RWPE1 (cell line): ENCODE results near the gene DOCK3.

ENCODE experiments used
- CTCF ChIA-PET: fragments of 350-600 bp; sonication (Branson Sonifier 250); formaldehyde crosslinking; extraction: SDS; loops from one replicate; lab custom pipeline; 2021; lab: Yijun Ruan, JAX
- POLR2A ChIA-PET: fragments of 400-600 bp; formaldehyde crosslinking; extraction: SDS; loops from one replicate; lab custom pipeline; 2020; ENCODE audit warnings: antibody characterized with exemption; ENCODE audit not compliant: low non-redundant PET; lab: Yijun Ruan, JAX
- DNase-seq: peaks from one replicate; pipeline ENCODE4 v3.0.0; 2012; ENCODE audit warnings: low spot score
- H3K27ac ChIP-seq: fragments of 450-650 bp; 2 replicates; pipeline ENCODE4 v1.5.1; 2017
- CTCF ChIP-seq: fragments of 450-650 bp; conservative IDR thresholded peaks from 2 replicates; pipeline ENCODE4 v1.5.1; 2017; ENCODE audit warnings: low read depth, mild to moderate bottlenecking

DOCK3 gene

GRCh38 chr3:51332156-51332555 lies 657.4 kb downstream of the DOCK3 start:
- no peak overlapping the region for H3K27ac ChIP-seq
- no peak for TF ChIP-seq CTCF
- ChIA-PET POLR2A (no interaction called here), CTCF (no interaction called here)
- DNase-seq: no peak

GRCh38 chr3:51333021-51333420 lies 658.3 kb downstream of the DOCK3 start:
- ChIA-PET POLR2A (no interaction called here), CTCF (no interaction called here)
- no peak for TF ChIP-seq CTCF
- no peak for DNase-seq
- no peak overlapping the region for H3K27ac ChIP-seq

- ChIA-PET POLR2A (no interaction called here), CTCF (no interaction called here)
- no peak overlapping the region for H3K27ac ChIP-seq
- DNase-seq: no peak
- no peak for TF ChIP-seq CTCF
Measured at GRCh38 chr3:51336261-51336660, 661.5 kb downstream of the DOCK3 start.

- no peak for DNase-seq
- CTCF ChIA-PET: interaction anchor here (0.7 kb wide), 1 partner anchor 22 kb away, joined by 3 read pairs; no protein-coding TSS in a partner anchor
- H3K27ac ChIP-seq: no peak overlapping the region
- no peak for TF ChIP-seq CTCF
- POLR2A ChIA-PET: no interaction called here
Measured at GRCh38 chr3:51337666-51338065, 662.9 kb downstream of the DOCK3 start.

GRCh38 chr3:51338632-51339031 lies 663.9 kb downstream of the DOCK3 start:
- H3K27ac ChIP-seq: no peak overlapping the region
- no peak for DNase-seq
- no peak for TF ChIP-seq CTCF
- ChIA-PET POLR2A (no interaction called here), CTCF (no interaction called here)

- peak; percentile 86 for DNase-seq
- POLR2A ChIA-PET: no interaction called here
- no peak for TF ChIP-seq CTCF
- CTCF ChIA-PET: no interaction called here
- H3K27ac ChIP-seq: peak overlapping the region; percentile 82
Measured at GRCh38 chr3:51340013-51340829, 665.5 kb downstream of the DOCK3 start.
